ENCODE results near the gene FTCD. TPM values are rescaled to one million over a fixed set of nuclear protein-coding genes. Genes with fewer than 3 reads are reported as not detected.

The FTCD gene
- polyA plus RNA-seq, 3 donors, result not detected

DNA sequence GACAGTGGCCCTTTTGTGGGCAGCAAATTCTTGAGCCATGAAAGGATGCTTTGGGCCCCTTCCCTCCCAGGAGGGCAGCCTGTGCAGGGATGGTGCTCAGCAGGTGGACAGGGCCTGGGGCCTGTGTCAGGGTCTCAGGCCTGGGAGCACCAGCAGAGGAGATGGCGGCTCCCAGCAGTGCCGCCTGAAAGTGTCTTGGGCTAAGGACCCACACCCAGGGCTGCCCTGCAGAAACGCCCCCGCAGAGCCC lies 23.9 kb downstream of the FTCD start:
- H3K4me3 ChIP-seq (replicated peaks in 1 of 3; ENCODE audit: low read depth in 2 of 3, low read length in 3 of 3), result no peak overlapping the region
- no peak overlapping the region for H3K27ac ChIP-seq (ENCODE audit: low read depth in 1 of 2, low read length in 2 of 2)
- no peaks in the 10 kb centered on the region for H3K27me3 ChIP-seq (ENCODE audit: control insufficient read depth in 2 of 2, insufficient read depth in 2 of 2, low read length in 2 of 2)
- H4K20me1 ChIP-seq (ENCODE audit: insufficient read depth, low read length), result no peaks in the 10 kb centered on the region
- no peak for DNase-seq
- H3K27me3 Mint-ChIP-seq (ENCODE audit: low read depth in 3 of 3), result peaks cover 0 to 5% (median 2%) of the 10 kb centered on the region in 3 donors
- H2AFZ ChIP-seq (ENCODE audit: insufficient read depth, low read depth, low read length, poor library complexity, severe bottlenecking), result no peak overlapping the region
- TF ChIP-seq, protein P1, sequence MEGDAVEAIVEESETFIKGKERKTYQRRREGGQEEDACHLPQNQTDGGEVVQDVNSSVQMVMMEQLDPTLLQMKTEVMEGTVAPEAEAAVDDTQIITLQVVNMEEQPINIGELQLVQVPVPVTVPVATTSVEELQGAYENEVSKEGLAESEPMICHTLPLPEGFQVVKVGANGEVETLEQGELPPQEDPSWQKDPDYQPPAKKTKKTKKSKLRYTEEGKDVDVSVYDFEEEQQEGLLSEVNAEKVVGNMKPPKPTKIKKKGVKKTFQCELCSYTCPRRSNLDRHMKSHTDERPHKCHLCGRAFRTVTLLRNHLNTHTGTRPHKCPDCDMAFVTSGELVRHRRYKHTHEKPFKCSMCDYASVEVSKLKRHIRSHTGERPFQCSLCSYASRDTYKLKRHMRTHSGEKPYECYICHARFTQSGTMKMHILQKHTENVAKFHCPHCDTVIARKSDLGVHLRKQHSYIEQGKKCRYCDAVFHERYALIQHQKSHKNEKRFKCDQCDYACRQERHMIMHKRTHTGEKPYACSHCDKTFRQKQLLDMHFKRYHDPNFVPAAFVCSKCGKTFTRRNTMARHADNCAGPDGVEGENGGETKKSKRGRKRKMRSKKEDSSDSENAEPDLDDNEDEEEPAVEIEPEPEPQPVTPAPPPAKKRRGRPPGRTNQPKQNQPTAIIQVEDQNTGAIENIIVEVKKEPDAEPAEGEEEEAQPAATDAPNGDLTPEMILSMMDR (IDR thresholded peaks at IDR 0.05), result no peak
- no peak overlapping the region for H3K9ac ChIP-seq (ENCODE audit: insufficient read depth, low read length, poor library complexity, severe bottlenecking)
- H3K9me3 ChIP-seq (replicated peaks in 1 of 2; ENCODE audit: control insufficient read depth in 1 of 2, insufficient read depth in 1 of 2, low read length in 2 of 2), result no peaks in the 10 kb centered on the region
- intact Hi-C loops (cut with micrococcal nuclease), result no loop called here
- H3K36me3 Mint-ChIP-seq, result no peaks in the 10 kb centered on the region
- no peak overlapping the region for H3K4me3 Mint-ChIP-seq
- H3K27ac Mint-ChIP-seq, result no peak overlapping the region
- no peaks in the 10 kb centered on the region for H3K4me1 Mint-ChIP-seq
- H3K4me2 ChIP-seq (replicated peaks; ENCODE audit: extremely low read depth, low read length, poor library complexity, severe bottlenecking), result no peak overlapping the region
- H3K79me2 ChIP-seq (ENCODE audit: insufficient read depth, low read length), result no peaks in the 10 kb centered on the region
- peaks cover 0 to 3% (median 0%) of the 10 kb centered on the region in 7 donors for H3K9me3 Mint-ChIP-seq
- no peaks in the 10 kb centered on the region for H3K4me1 ChIP-seq (ENCODE audit: control insufficient read depth in 1 of 2, insufficient read depth in 2 of 2, low read length in 2 of 2)
- 89% methylated on average over 4 of the region's 4 CpGs for WGBS (ENCODE audit: insufficient coverage)
- H3K36me3 ChIP-seq (replicated peaks in 1 of 2; ENCODE audit: control insufficient read depth in 1 of 2, insufficient read depth in 2 of 2, low read length in 2 of 2), result no peaks in the 10 kb centered on the region

DNA sequence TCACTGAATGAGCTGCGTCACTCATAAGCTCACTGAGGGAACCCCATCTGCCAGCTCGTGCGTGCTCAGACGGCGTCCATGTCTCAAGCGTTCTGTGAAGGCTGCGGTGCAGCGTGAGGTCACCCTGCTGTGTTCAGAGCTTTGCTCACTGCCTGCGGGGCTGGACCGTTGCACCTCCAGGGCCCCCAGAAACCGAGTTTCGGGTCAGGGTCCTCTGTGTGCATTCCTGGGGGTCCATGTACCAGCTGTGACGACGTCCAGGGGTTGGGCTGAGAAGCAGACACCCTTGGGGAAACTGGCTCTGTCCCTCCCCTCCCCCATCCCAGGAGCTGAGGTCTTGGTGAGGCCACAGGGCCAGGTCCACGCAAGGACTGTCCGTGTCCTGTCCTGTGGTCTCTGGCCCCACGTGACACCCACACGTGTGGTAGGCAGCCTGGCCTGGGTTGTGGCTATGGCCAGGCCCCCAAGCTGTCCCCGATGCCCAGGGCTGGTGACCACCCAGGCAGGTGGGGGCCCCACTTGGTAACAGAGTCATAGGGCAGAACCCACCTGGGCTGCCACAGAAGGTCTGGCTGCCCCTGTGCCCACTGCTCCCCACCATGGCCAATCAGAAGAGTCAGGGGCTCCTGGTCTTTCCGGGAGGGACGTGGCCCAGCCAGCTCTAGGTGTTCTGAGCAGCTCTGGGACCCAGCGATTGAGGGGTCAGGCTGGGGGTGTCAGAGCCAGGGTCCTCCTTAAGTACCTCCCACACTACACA lies 24.4 kb downstream of the FTCD start:
- Histone ChIP-seq H3K79me2 (ENCODE audit: insufficient read depth, low read length) (no peaks in the 10 kb centered on the region), H3K4me3 (replicated peaks in 1 of 3; ENCODE audit: low read depth in 2 of 3, low read length in 3 of 3) (no peak overlapping the region), H3K9me3 (replicated peaks in 1 of 2; ENCODE audit: control insufficient read depth in 1 of 2, insufficient read depth in 1 of 2, low read length in 2 of 2) (no peaks in the 10 kb centered on the region), H3K9ac (ENCODE audit: insufficient read depth, low read length, poor library complexity, severe bottlenecking) (no peak overlapping the region), H3K36me3 (replicated peaks in 1 of 2; ENCODE audit: control insufficient read depth in 1 of 2, insufficient read depth in 2 of 2, low read length in 2 of 2) (no peaks in the 10 kb centered on the region), H4K20me1 (ENCODE audit: insufficient read depth, low read length) (no peaks in the 10 kb centered on the region), H2AFZ (ENCODE audit: insufficient read depth, low read depth, low read length, poor library complexity, severe bottlenecking) (no peak overlapping the region), H3K4me2 (replicated peaks; ENCODE audit: extremely low read depth, low read length, poor library complexity, severe bottlenecking) (no peak overlapping the region), H3K4me1 (ENCODE audit: control insufficient read depth in 1 of 2, insufficient read depth in 2 of 2, low read length in 2 of 2) (no peaks in the 10 kb centered on the region), H3K27ac (ENCODE audit: low read depth in 1 of 2, low read length in 2 of 2) (no peak overlapping the region), H3K27me3 (ENCODE audit: control insufficient read depth in 2 of 2, insufficient read depth in 2 of 2, low read length in 2 of 2) (no peaks in the 10 kb centered on the region)
- H3K36me3 Mint-ChIP-seq, result no peaks in the 10 kb centered on the region
- H3K4me1 Mint-ChIP-seq, result no peaks in the 10 kb centered on the region
- peaks cover 0 to 5% (median 0%) of the 10 kb centered on the region in 3 donors for H3K27me3 Mint-ChIP-seq (ENCODE audit: low read depth in 3 of 3)
- 92% methylated on average over 21 of the region's 22 CpGs for WGBS (ENCODE audit: insufficient coverage)
- H3K4me3 Mint-ChIP-seq, result no peak overlapping the region
- H3K9me3 Mint-ChIP-seq, result peaks cover 0 to 3% (median 0%) of the 10 kb centered on the region in 7 donors
- no peak for DNase-seq
- H3K27ac Mint-ChIP-seq, result no peak overlapping the region
- intact Hi-C loops (cut with micrococcal nuclease), result no loop called here
- TF ChIP-seq, protein P1 (IDR thresholded peaks at IDR 0.05), result no peak

All from CD14-positive monocyte (primary cell).